ENCODE results near the gene C2CD3. TPM values are rescaled to one million over a fixed set of nuclear protein-coding genes. Genes with fewer than 3 reads are reported as not detected.
"Not testable (repeated sequence)": the region's sequence is repeated elsewhere in the genome, so short reads cannot be mapped to it uniquely, and the experiment has no call there.

Gene C2CD3
- total and polyA plus RNA-seq, 3 experiments from 2014 or later = 9.1 to 41.7 (median 35.6) TPM

GRCh38 chr11:74083927-74084326 is 86.9 kb downstream of the C2CD3 start:
- H3K9me3 ChIP-seq (ENCODE audit: low read length); H3K27ac Mint-ChIP-seq; H3K27me3 Mint-ChIP-seq; H3K27ac ChIP-seq (ENCODE audit: low read depth, low read length); H3K4me1 ChIP-seq (ENCODE audit: insufficient read depth, low read length); H3K4me1 Mint-ChIP-seq; H3K4me3 ChIP-seq (ENCODE audit: low read length); CTCF ChIA-PET; H3K27me3 ChIP-seq (ENCODE audit: insufficient read depth, low read length, poor library complexity, severe bottlenecking); H3K9me3 Mint-ChIP-seq; H3K4me3 Mint-ChIP-seq; POLR2A ChIA-PET; DNase-seq: not testable (repeated sequence)
- H3K36me3 ChIP-seq (ENCODE audit: insufficient read depth, low read length) = peaks cover 11% of the 10 kb centered on the region
- H3K36me3 Mint-ChIP-seq = peaks cover 28 to 79% (median 35%) of the 10 kb centered on the region in 3 donors

GRCh38 chr11:74081428-74081827 is 89.4 kb downstream of the C2CD3 start:
- Mint-ChIP-seq H3K27me3 (no peaks in the 10 kb centered on the region), H3K27ac (peak overlapping the region in 1 of 8 donors; percentile 36), H3K36me3 (peaks cover 38 to 85% (median 40%) of the 10 kb centered on the region in 3 donors), H3K4me3 (no peak overlapping the region), H3K4me1 (peaks cover 0 to 4% (median 2%) of the 10 kb centered on the region in 3 donors), H3K9me3 (no peaks in the 10 kb centered on the region)
- no peak overlapping the region for H3K4me3 ChIP-seq (ENCODE audit: low read length)
- H3K36me3 ChIP-seq (ENCODE audit: insufficient read depth, low read length) = peaks cover 11% of the 10 kb centered on the region
- no peaks in the 10 kb centered on the region for H3K9me3 ChIP-seq (ENCODE audit: low read length)
- no peak for DNase-seq
- H3K27ac ChIP-seq (ENCODE audit: low read depth, low read length) = no peak overlapping the region
- CTCF ChIA-PET = no interaction called here
- H3K27me3 ChIP-seq (ENCODE audit: insufficient read depth, low read length, poor library complexity, severe bottlenecking) = no peaks in the 10 kb centered on the region
- POLR2A ChIA-PET = no interaction called here
- H3K4me1 ChIP-seq (ENCODE audit: insufficient read depth, low read length) = no peaks in the 10 kb centered on the region

GRCh38 chr11:74077193-74077592 is 93.6 kb downstream of the C2CD3 start:
- Mint-ChIP-seq H3K4me1 (peaks cover 0 to 9% (median 2%) of the 10 kb centered on the region in 3 donors), H3K4me3 (no peak overlapping the region), H3K27ac (peak overlapping the region in 1 of 8 donors; percentile 4), H3K9me3 (no peaks in the 10 kb centered on the region), H3K27me3 (no peaks in the 10 kb centered on the region), H3K36me3 (peaks cover 28 to 81% (median 32%) of the 10 kb centered on the region in 3 donors)
- DNase-seq = no peak
- no peaks in the 10 kb centered on the region for H3K9me3 ChIP-seq (ENCODE audit: low read length)
- peaks cover 13% of the 10 kb centered on the region for H3K36me3 ChIP-seq (ENCODE audit: insufficient read depth, low read length)
- ChIA-PET POLR2A (no interaction called here), CTCF (no interaction called here)
- no peak overlapping the region for H3K4me3 ChIP-seq (ENCODE audit: low read length)
- no peaks in the 10 kb centered on the region for H3K4me1 ChIP-seq (ENCODE audit: insufficient read depth, low read length)
- no peaks in the 10 kb centered on the region for H3K27me3 ChIP-seq (ENCODE audit: insufficient read depth, low read length, poor library complexity, severe bottlenecking)
- no peak overlapping the region for H3K27ac ChIP-seq (ENCODE audit: low read depth, low read length)

GRCh38 chr11:74072721-74073120 is 98.1 kb downstream of the C2CD3 start:
- H3K4me1 ChIP-seq (ENCODE audit: insufficient read depth, low read length) = no peaks in the 10 kb centered on the region
- Mint-ChIP-seq H3K9me3 (no peaks in the 10 kb centered on the region), H3K27me3 (no peaks in the 10 kb centered on the region), H3K36me3 (peaks cover 18 to 85% (median 39%) of the 10 kb centered on the region in 3 donors), H3K4me3 (no peak overlapping the region), H3K4me1 (peaks cover 0 to 9% (median 2%) of the 10 kb centered on the region in 3 donors), H3K27ac (no peak overlapping the region)
- H3K4me3 ChIP-seq (ENCODE audit: low read length) = no peak overlapping the region
- DNase-seq = no peak
- H3K36me3 ChIP-seq (ENCODE audit: insufficient read depth, low read length) = peaks cover 16% of the 10 kb centered on the region
- CTCF ChIA-PET = no interaction called here
- H3K27ac ChIP-seq (ENCODE audit: low read depth, low read length) = no peak overlapping the region
- H3K27me3 ChIP-seq (ENCODE audit: insufficient read depth, low read length, poor library complexity, severe bottlenecking) = no peaks in the 10 kb centered on the region
- H3K9me3 ChIP-seq (ENCODE audit: low read length) = no peaks in the 10 kb centered on the region
- POLR2A ChIA-PET = no interaction called here

GRCh38 chr11:74072286-74072685 is 98.5 kb downstream of the C2CD3 start:
- Histone ChIP-seq H3K36me3 (ENCODE audit: insufficient read depth, low read length) (peaks cover 16% of the 10 kb centered on the region), H3K4me1 (ENCODE audit: insufficient read depth, low read length) (no peaks in the 10 kb centered on the region), H3K27me3 (ENCODE audit: insufficient read depth, low read length, poor library complexity, severe bottlenecking) (no peaks in the 10 kb centered on the region), H3K4me3 (ENCODE audit: low read length) (no peak overlapping the region), H3K9me3 (ENCODE audit: low read length) (no peaks in the 10 kb centered on the region), H3K27ac (ENCODE audit: low read depth, low read length) (no peak overlapping the region)
- peaks cover 18 to 85% (median 37%) of the 10 kb centered on the region in 3 donors for H3K36me3 Mint-ChIP-seq
- H3K4me3 Mint-ChIP-seq = no peak overlapping the region
- H3K9me3 Mint-ChIP-seq = no peaks in the 10 kb centered on the region
- CTCF ChIA-PET = no interaction called here
- peak overlapping the region in 1 of 8 donors; percentile 59 for H3K27ac Mint-ChIP-seq
- no peaks in the 10 kb centered on the region for H3K27me3 Mint-ChIP-seq
- DNase-seq = no peak
- POLR2A ChIA-PET = no interaction called here
- peaks cover 0 to 9% (median 2%) of the 10 kb centered on the region in 3 donors for H3K4me1 Mint-ChIP-seq

- peak overlapping the region in 2 of 8 donors; percentile 35 to 36 for H3K27ac Mint-ChIP-seq
- Histone ChIP-seq H3K4me3 (ENCODE audit: low read length) (no peak overlapping the region), H3K27ac (ENCODE audit: low read depth, low read length) (no peak overlapping the region), H3K9me3 (ENCODE audit: low read length) (no peaks in the 10 kb centered on the region), H3K36me3 (ENCODE audit: insufficient read depth, low read length) (peaks cover 16% of the 10 kb centered on the region), H3K27me3 (ENCODE audit: insufficient read depth, low read length, poor library complexity, severe bottlenecking) (no peaks in the 10 kb centered on the region), H3K4me1 (ENCODE audit: insufficient read depth, low read length) (no peaks in the 10 kb centered on the region)
- ChIA-PET POLR2A (no interaction called here), CTCF (no interaction called here)
- no peaks in the 10 kb centered on the region for H3K27me3 Mint-ChIP-seq
- peaks cover 0 to 4% (median 0%) of the 10 kb centered on the region in 3 donors for H3K4me1 Mint-ChIP-seq
- DNase-seq = no peak
- H3K4me3 Mint-ChIP-seq = no peak overlapping the region
- H3K9me3 Mint-ChIP-seq = no peaks in the 10 kb centered on the region
- H3K36me3 Mint-ChIP-seq = peaks cover 18 to 79% (median 35%) of the 10 kb centered on the region in 3 donors
These were observed 99.9 kb downstream of the C2CD3 start for GRCh38 chr11:74070723-74071492.

GRCh38 chr11:74069146-74070046 is 101.4 kb downstream of the C2CD3 start:
- no peaks in the 10 kb centered on the region for H3K27me3 Mint-ChIP-seq
- POLR2A ChIA-PET = no interaction called here
- no peaks in the 10 kb centered on the region for H3K4me1 ChIP-seq (ENCODE audit: insufficient read depth, low read length)
- H3K4me1 Mint-ChIP-seq = peaks cover 2 to 8% (median 3%) of the 10 kb centered on the region in 3 donors
- no peak overlapping the region for H3K4me3 Mint-ChIP-seq
- peaks cover 18 to 77% (median 34%) of the 10 kb centered on the region in 3 donors for H3K36me3 Mint-ChIP-seq
- no peaks in the 10 kb centered on the region for H3K27me3 ChIP-seq (ENCODE audit: insufficient read depth, low read length, poor library complexity, severe bottlenecking)
- no peak overlapping the region for H3K27ac ChIP-seq (ENCODE audit: low read depth, low read length)
- CTCF ChIA-PET = no interaction called here
- H3K9me3 ChIP-seq (ENCODE audit: low read length) = no peaks in the 10 kb centered on the region
- DNase-seq = no peak
- peaks cover 16% of the 10 kb centered on the region for H3K36me3 ChIP-seq (ENCODE audit: insufficient read depth, low read length)
- no peak overlapping the region for H3K4me3 ChIP-seq (ENCODE audit: low read length)
- H3K27ac Mint-ChIP-seq = peak overlapping the region in 2 of 8 donors; percentile 54 to 80
- H3K9me3 Mint-ChIP-seq = no peaks in the 10 kb centered on the region

- H3K27me3 Mint-ChIP-seq; H3K27ac ChIP-seq (ENCODE audit: low read depth, low read length); H3K9me3 ChIP-seq (ENCODE audit: low read length); H3K4me3 ChIP-seq (ENCODE audit: low read length); H3K4me3 Mint-ChIP-seq; DNase-seq; H3K9me3 Mint-ChIP-seq; H3K4me1 ChIP-seq (ENCODE audit: insufficient read depth, low read length); H3K27me3 ChIP-seq (ENCODE audit: insufficient read depth, low read length, poor library complexity, severe bottlenecking); H3K36me3 ChIP-seq (ENCODE audit: insufficient read depth, low read length); CTCF ChIA-PET; POLR2A ChIA-PET: not testable (repeated sequence)
- Mint-ChIP-seq H3K4me1 (peaks cover 3 to 11% (median 4%) of the 10 kb centered on the region in 3 donors), H3K27ac (peak overlapping the region in 4 of 8 donors; percentile 25 to 39 (median 34)), H3K36me3 (peaks cover 0 to 62% (median 24%) of the 10 kb centered on the region in 3 donors)
These were observed 104.1 kb downstream of the C2CD3 start for GRCh38 chr11:74066663-74067062.
